HL-60 (cell line): ENCODE measurements around the gene ANKS1B.

Experiments used
- CTCF ChIP-seq: IDR thresholded peaks from one replicate; pipeline ENCODE4 v1.5.1; 2011; ENCODE audit warnings: low read length, control low read depth, inconsistent platforms; ENCODE audit not compliant: insufficient read depth
- GABPA ChIP-seq: IDR thresholded peaks from 2 replicates; pipeline ENCODE4 v1.6.1; 2012; ENCODE audit warnings: low read depth
- POLR2AphosphoS5 ChIP-seq: IDR thresholded peaks from 2 replicates; pipeline ENCODE4 v1.6.1; 2012; ENCODE audit warnings: low read depth

GRCh38 chr12:99479149-99479548 is 505.6 kb downstream of the ANKS1B start:
- no peak for TF ChIP-seq CTCF
- no peak for TF ChIP-seq GABPA
- TF ChIP-seq POLR2AphosphoS5: no peak
